HL-60 (cell line): ENCODE data around the gene XPNPEP1.

Source experiments
- DNase-seq, 2 experiments: peaks; one replicate each; pipeline ENCODE4 v3.0.0-alpha.2; 2010 to 2020; ENCODE audit warnings: low read depth in 1 of 2, low spot score in 1 of 2
- H3K27ac ChIP-seq: fragments of 250-450 bp; sonication (Bioruptor Pico); replicated peaks from 2 replicates; pipeline ENCODE4 v1.5.1; 2020; ENCODE audit warnings: mild to moderate bottlenecking, moderate library complexity
- H3K27me3 ChIP-seq: fragments of 250-450 bp; sonication (Bioruptor Pico); 2 replicates; pipeline ENCODE4 v1.5.1; 2021; ENCODE audit warnings: mild to moderate bottlenecking, moderate library complexity; ENCODE audit not compliant: insufficient read depth, poor library complexity, severe bottlenecking
- H3K4me3 ChIP-seq: replicated peaks from 2 replicates; pipeline ENCODE4 v1.5.1; 2011; ENCODE audit warnings: mild to moderate bottlenecking, control low read depth, low read length; ENCODE audit not compliant: insufficient read depth
- CTCF ChIP-seq: IDR thresholded peaks from one replicate; pipeline ENCODE4 v1.5.1; 2011; ENCODE audit warnings: low read length, control low read depth, inconsistent platforms; ENCODE audit not compliant: insufficient read depth
- GABPA ChIP-seq: IDR thresholded peaks from 2 replicates; pipeline ENCODE4 v1.6.1; 2012; ENCODE audit warnings: low read depth
- POLR2AphosphoS5 ChIP-seq: IDR thresholded peaks from 2 replicates; pipeline ENCODE4 v1.6.1; 2012; ENCODE audit warnings: low read depth
- REST ChIP-seq: IDR thresholded peaks from 2 replicates; pipeline ENCODE4 v1.6.1; 2012; ENCODE audit warnings: low read depth; ENCODE audit not compliant: insufficient replicate concordance
- SPI1 ChIP-seq: IDR thresholded peaks from 2 replicates; pipeline ENCODE4 v1.6.1; 2012; ENCODE audit warnings: low read depth, mild to moderate bottlenecking, borderline replicate concordance

XPNPEP1 gene

GRCh38 chr10:109964318-109964717 is 41.0 kb upstream of the XPNPEP1 start:
- DNase-seq = no peak
- Histone ChIP-seq H3K27ac (no peak overlapping the region), H3K27me3 (no peaks in the 10 kb centered on the region), H3K4me3 (no peak overlapping the region)
- TF ChIP-seq CTCF (no peak), SPI1 (no peak), REST (no peak), POLR2AphosphoS5 (no peak), GABPA (no peak)

- TF ChIP-seq CTCF = no peak
- no peak for TF ChIP-seq REST
- TF ChIP-seq SPI1 = no peak
- no peak for TF ChIP-seq POLR2AphosphoS5
- no peak for TF ChIP-seq GABPA
- Histone ChIP-seq H3K4me3 (no peak overlapping the region), H3K27me3 (no peaks in the 10 kb centered on the region), H3K27ac (no peak overlapping the region)
- DNase-seq = no peak
Measured at GRCh38 chr10:109963439-109963838, 40.1 kb upstream of the XPNPEP1 start.

GRCh38 chr10:109962247-109962646 is 38.9 kb upstream of the XPNPEP1 start:
- DNase-seq = no peak
- no peaks in the 10 kb centered on the region for H3K27me3 ChIP-seq
- TF ChIP-seq REST (no peak), GABPA (no peak), CTCF (no peak), SPI1 (no peak), POLR2AphosphoS5 (no peak)
- no peak overlapping the region for H3K4me3 ChIP-seq
- H3K27ac ChIP-seq = no peak overlapping the region
